SK-N-SH treated with all-trans-retinoic acid at 6 μM for 48 hours (cell line): ENCODE results near the gene TYW5.

Experiments
- BACH2 ChIP-seq: fragments of 250-450 bp; sonication (Bioruptor Pico); IDR thresholded peaks from 2 replicates; pipeline ENCODE4 v1.9.0; 2021; ENCODE audit warnings: mild to moderate bottlenecking, borderline replicate concordance
- CREB5 ChIP-seq: fragments of 250-450 bp; sonication (Bioruptor Pico); IDR thresholded peaks from 2 replicates; pipeline ENCODE4 v1.5.1; 2020; ENCODE audit warnings: low read depth, mild to moderate bottlenecking, moderate library complexity
- CSDC2 ChIP-seq: fragments of 250-450 bp; sonication (Bioruptor Pico); IDR thresholded peaks from 2 replicates; pipeline ENCODE4 v1.5.0; 2020; ENCODE audit warnings: mild to moderate bottlenecking, moderate library complexity
- CSRNP3 ChIP-seq: fragments of 250-450 bp; sonication (Bioruptor Pico); IDR thresholded peaks from 2 replicates; pipeline ENCODE4 v1.5.1; 2021; ENCODE audit warnings: mild to moderate bottlenecking, moderate library complexity
- OSR1 ChIP-seq: fragments of 250-450 bp; sonication (Bioruptor Pico); IDR thresholded peaks from 2 replicates; pipeline ENCODE4 v1.8.0; 2022; ENCODE audit warnings: moderate library complexity, mild to moderate bottlenecking, inconsistent platforms
- POU6F1 ChIP-seq: fragments of 250-450 bp; sonication (Bioruptor Pico); IDR thresholded peaks from 2 replicates; pipeline ENCODE4 v1.8.0; 2021; ENCODE audit warnings: low read depth, mild to moderate bottlenecking, moderate library complexity, borderline replicate concordance
- RARB ChIP-seq: fragments of 250-450 bp; sonication (Bioruptor Pico); IDR thresholded peaks from 2 replicates; pipeline ENCODE4 v1.8.0; 2021; ENCODE audit warnings: mild to moderate bottlenecking, moderate library complexity
- TCF4 ChIP-seq: fragments of 250-450 bp; sonication (Bioruptor Pico); IDR thresholded peaks from 2 replicates; pipeline ENCODE4 v1.8.0; 2021; ENCODE audit warnings: mild to moderate bottlenecking, moderate library complexity, borderline replicate concordance
- ZFP3 ChIP-seq: fragments of 250-450 bp; sonication (Bioruptor Pico); IDR thresholded peaks from 2 replicates; pipeline ENCODE4 v1.5.0; 2020; ENCODE audit warnings: mild to moderate bottlenecking, moderate library complexity

GRCh38 chr2:199988151-199988550, 32.9 kb upstream of the TYW5 start:
- no peak for TF ChIP-seq RARB (CRISPR knock-in tag)
- no peak for TF ChIP-seq CSRNP3
- no peak for TF ChIP-seq OSR1
- no peak for TF ChIP-seq ZFP3 (CRISPR knock-in tag)
- TF ChIP-seq POU6F1: no peak
- no peak for TF ChIP-seq CREB5
- no peak for TF ChIP-seq TCF4 (CRISPR knock-in tag)
- no peak for TF ChIP-seq CSDC2
- TF ChIP-seq BACH2 (CRISPR knock-in tag): no peak
